Neural progenitor cell (in vitro differentiated cells): Measurements from ENCODE around the gene RPL22.

ENCODE experiments used
- EZH2 ChIP-seq: fragments of 200-600 bp; sonication (generic); IDR thresholded peaks from 2 replicates; pipeline ENCODE4 v1.6.1; 2017; ENCODE audit warnings: antibody characterized with exemption, mild to moderate bottlenecking, moderate library complexity
- TF ChIP-seq, protein P1 (sequence below): fragments of 200-600 bp; sonication (generic); IDR thresholded peaks from 2 replicates; pipeline ENCODE4 v1.5.1; 2017; ENCODE audit warnings: antibody characterized with exemption, mild to moderate bottlenecking

DNA sequence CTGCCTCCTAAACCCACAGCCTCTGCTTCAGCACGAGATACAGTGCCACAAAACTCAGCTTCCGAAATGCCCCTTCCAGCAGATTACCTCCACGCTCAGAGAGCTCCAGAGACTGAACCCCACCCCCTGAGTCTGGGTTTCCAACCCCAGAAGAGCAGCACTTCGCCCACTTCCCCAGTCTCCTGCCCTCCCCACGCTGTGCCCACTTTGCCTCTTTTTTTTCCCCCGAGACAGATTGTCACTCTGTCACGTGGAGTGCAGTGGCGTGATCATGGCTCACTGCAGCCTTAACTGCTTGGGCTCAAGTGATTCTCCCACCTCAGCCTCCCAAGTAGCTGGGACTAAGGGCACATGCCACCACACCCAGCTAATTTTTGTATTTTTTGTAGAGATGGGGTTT lies 26.3 kb upstream of the RPL22 start:
- TF ChIP-seq, protein P1, sequence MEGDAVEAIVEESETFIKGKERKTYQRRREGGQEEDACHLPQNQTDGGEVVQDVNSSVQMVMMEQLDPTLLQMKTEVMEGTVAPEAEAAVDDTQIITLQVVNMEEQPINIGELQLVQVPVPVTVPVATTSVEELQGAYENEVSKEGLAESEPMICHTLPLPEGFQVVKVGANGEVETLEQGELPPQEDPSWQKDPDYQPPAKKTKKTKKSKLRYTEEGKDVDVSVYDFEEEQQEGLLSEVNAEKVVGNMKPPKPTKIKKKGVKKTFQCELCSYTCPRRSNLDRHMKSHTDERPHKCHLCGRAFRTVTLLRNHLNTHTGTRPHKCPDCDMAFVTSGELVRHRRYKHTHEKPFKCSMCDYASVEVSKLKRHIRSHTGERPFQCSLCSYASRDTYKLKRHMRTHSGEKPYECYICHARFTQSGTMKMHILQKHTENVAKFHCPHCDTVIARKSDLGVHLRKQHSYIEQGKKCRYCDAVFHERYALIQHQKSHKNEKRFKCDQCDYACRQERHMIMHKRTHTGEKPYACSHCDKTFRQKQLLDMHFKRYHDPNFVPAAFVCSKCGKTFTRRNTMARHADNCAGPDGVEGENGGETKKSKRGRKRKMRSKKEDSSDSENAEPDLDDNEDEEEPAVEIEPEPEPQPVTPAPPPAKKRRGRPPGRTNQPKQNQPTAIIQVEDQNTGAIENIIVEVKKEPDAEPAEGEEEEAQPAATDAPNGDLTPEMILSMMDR, result no peak
- TF ChIP-seq EZH2, result no peak
